Ishikawa (cell line): ENCODE data around the gene FOXN4.

Source experiments
- CEBPB ChIP-seq: IDR thresholded peaks from 2 replicates; pipeline ENCODE4 v1.6.1; 2012
- CREB1 ChIP-seq: IDR thresholded peaks from 2 replicates; pipeline ENCODE4 v1.6.1; 2012; ENCODE audit warnings: low read depth
- EGR1 ChIP-seq: IDR thresholded peaks from 2 replicates; pipeline ENCODE4 v1.6.1; 2012
- EP300 ChIP-seq: IDR thresholded peaks from 2 replicates; pipeline ENCODE4 v1.6.1; 2012; ENCODE audit warnings: borderline replicate concordance
- NFIC ChIP-seq: IDR thresholded peaks from 2 replicates; pipeline ENCODE4 v1.6.1; 2012
- RAD21 ChIP-seq: IDR thresholded peaks from 2 replicates; pipeline ENCODE4 v1.6.1; 2012; ENCODE audit warnings: low read depth
- TAF1 ChIP-seq: IDR thresholded peaks from 2 replicates; pipeline ENCODE4 v1.6.1; 2012; ENCODE audit warnings: low read depth, mild to moderate bottlenecking
- TCF12 ChIP-seq: IDR thresholded peaks from 2 replicates; pipeline ENCODE4 v1.6.1; 2012; ENCODE audit warnings: low read depth
- YY1 ChIP-seq: IDR thresholded peaks from 2 replicates; pipeline ENCODE4 v1.6.1; 2012; ENCODE audit warnings: low read depth
- ZBTB7A ChIP-seq: IDR thresholded peaks from 2 replicates; pipeline ENCODE4 v1.6.1; 2012; ENCODE audit warnings: low read depth
- TF ChIP-seq, protein P1 (sequence below): IDR thresholded peaks from 2 replicates; pipeline ENCODE4 v1.6.1; 2012
- TF ChIP-seq, protein P2 (sequence below): IDR thresholded peaks from 2 replicates; pipeline ENCODE4 v1.6.1; 2012
- TF ChIP-seq, protein P3 (sequence below): IDR thresholded peaks from 2 replicates; pipeline ENCODE4 v1.6.1; 2012; ENCODE audit warnings: low read depth, mild to moderate bottlenecking

DNA sequence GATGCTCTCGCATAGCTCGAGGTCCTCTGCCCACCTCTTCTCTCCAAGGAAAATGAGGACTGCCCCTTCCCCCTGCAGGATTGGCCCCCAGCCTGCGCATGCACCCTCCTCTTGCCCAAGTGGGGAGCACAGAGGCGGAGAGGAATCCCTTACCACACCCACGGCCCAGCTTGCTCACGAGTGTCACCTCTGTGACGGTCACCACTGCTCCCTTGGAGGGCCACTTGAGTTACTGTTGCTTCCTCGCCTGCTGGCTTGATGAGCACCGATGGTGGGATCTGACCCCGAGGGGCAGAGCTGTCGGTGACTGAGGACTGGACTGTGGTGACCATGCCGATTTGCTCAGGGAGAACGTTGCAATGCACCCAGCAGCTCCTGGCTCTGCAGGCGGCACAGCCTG lies 41.7 kb downstream of the FOXN4 start:
- no peak for TF ChIP-seq TAF1
- TF ChIP-seq, protein P1, sequence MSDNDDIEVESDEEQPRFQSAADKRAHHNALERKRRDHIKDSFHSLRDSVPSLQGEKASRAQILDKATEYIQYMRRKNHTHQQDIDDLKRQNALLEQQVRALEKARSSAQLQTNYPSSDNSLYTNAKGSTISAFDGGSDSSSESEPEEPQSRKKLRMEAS: no peak
- TF ChIP-seq CEBPB: no peak
- TF ChIP-seq, protein P2, sequence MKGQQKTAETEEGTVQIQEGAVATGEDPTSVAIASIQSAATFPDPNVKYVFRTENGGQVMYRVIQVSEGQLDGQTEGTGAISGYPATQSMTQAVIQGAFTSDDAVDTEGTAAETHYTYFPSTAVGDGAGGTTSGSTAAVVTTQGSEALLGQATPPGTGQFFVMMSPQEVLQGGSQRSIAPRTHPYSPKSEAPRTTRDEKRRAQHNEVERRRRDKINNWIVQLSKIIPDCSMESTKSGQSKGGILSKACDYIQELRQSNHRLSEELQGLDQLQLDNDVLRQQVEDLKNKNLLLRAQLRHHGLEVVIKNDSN: no peak
- no peak for TF ChIP-seq EGR1
- TF ChIP-seq TCF12: no peak
- TF ChIP-seq RAD21: no peak
- TF ChIP-seq EP300: no peak
- TF ChIP-seq NFIC: no peak
- TF ChIP-seq, protein P3, sequence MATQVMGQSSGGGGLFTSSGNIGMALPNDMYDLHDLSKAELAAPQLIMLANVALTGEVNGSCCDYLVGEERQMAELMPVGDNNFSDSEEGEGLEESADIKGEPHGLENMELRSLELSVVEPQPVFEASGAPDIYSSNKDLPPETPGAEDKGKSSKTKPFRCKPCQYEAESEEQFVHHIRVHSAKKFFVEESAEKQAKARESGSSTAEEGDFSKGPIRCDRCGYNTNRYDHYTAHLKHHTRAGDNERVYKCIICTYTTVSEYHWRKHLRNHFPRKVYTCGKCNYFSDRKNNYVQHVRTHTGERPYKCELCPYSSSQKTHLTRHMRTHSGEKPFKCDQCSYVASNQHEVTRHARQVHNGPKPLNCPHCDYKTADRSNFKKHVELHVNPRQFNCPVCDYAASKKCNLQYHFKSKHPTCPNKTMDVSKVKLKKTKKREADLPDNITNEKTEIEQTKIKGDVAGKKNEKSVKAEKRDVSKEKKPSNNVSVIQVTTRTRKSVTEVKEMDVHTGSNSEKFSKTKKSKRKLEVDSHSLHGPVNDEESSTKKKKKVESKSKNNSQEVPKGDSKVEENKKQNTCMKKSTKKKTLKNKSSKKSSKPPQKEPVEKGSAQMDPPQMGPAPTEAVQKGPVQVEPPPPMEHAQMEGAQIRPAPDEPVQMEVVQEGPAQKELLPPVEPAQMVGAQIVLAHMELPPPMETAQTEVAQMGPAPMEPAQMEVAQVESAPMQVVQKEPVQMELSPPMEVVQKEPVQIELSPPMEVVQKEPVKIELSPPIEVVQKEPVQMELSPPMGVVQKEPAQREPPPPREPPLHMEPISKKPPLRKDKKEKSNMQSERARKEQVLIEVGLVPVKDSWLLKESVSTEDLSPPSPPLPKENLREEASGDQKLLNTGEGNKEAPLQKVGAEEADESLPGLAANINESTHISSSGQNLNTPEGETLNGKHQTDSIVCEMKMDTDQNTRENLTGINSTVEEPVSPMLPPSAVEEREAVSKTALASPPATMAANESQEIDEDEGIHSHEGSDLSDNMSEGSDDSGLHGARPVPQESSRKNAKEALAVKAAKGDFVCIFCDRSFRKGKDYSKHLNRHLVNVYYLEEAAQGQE: no peak
- no peak for TF ChIP-seq ZBTB7A
- no peak for TF ChIP-seq YY1
- TF ChIP-seq CREB1: no peak
